Epithelial cell of proximal tubule (primary cell): Measurements from ENCODE around the gene PTF1A. TPM values are rescaled to one million over a fixed set of nuclear protein-coding genes. Genes with fewer than 3 reads are reported as not detected.

Experiments
- DNase-seq: peaks from one replicate; pipeline ENCODE4 v3.0.0-alpha.2; 2011; ENCODE audit warnings: low read depth
- H3K4me3 ChIP-seq: 2 replicates; pipeline ENCODE4 v1.5.1; 2011; ENCODE audit warnings: low read depth, mild to moderate bottlenecking, low read length
- total RNA-seq: library from RNA; depleted of rRNA; stranded (reverse); fragments of >200 nt; gene quantifications from 2 replicates; pipeline ENCODE4 v1.2.3, GENCODE V29; 2015
- TF ChIP-seq, protein P1 (sequence below): conservative IDR thresholded peaks from 2 replicates; pipeline ENCODE4 v1.5.1; 2012; ENCODE audit warnings: low read depth, mild to moderate bottlenecking, low read length

PTF1A gene
- total RNA-seq, 1 donor from 2014 or later, result not detected

DNA sequence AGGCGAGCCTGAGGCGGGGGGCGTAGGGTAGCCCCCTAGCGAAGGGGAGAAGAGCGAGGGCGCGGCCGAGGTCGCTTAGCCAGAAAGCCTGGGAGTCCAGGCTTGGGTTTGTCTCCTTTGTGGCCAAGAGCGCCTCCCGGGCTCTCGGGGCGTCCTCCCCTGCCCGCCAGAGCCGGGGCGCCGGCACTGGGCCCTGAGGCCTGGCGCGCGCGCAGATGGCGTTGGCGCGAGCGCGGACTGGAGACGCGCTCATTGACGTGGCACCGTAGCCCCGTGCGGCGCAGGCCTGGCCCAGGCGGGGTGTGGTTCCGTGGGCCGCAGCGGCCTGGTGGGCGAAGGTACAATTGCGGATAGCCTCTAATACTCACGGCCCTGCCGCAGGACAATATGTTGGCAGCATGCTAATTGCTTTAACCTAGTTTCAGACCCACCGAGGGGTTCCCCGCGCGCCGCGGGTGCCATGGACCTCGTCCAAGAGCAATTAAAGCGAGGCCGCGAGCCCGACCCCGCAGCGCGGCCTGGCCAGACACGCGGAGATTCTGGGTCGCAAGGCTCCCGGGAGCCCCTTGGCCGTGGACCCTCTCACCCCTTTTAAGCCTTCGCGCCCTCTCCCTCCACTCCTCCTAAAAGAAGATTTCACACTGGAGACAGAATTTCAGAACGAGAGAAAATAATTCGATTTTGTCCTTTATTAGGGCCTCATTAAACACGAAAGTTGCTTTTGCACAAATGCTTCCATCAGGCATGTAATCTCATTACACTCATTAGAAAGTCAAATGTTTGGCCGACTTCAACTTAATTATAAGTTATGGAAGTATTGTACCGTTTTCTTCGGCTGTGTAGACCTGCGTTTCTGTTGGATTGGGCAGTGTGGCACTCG, 3.1 kb downstream of the PTF1A start:
- H3K4me3 ChIP-seq, result no peak overlapping the region
- TF ChIP-seq, protein P1, sequence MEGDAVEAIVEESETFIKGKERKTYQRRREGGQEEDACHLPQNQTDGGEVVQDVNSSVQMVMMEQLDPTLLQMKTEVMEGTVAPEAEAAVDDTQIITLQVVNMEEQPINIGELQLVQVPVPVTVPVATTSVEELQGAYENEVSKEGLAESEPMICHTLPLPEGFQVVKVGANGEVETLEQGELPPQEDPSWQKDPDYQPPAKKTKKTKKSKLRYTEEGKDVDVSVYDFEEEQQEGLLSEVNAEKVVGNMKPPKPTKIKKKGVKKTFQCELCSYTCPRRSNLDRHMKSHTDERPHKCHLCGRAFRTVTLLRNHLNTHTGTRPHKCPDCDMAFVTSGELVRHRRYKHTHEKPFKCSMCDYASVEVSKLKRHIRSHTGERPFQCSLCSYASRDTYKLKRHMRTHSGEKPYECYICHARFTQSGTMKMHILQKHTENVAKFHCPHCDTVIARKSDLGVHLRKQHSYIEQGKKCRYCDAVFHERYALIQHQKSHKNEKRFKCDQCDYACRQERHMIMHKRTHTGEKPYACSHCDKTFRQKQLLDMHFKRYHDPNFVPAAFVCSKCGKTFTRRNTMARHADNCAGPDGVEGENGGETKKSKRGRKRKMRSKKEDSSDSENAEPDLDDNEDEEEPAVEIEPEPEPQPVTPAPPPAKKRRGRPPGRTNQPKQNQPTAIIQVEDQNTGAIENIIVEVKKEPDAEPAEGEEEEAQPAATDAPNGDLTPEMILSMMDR, result no peak
- no peak for DNase-seq

DNA sequence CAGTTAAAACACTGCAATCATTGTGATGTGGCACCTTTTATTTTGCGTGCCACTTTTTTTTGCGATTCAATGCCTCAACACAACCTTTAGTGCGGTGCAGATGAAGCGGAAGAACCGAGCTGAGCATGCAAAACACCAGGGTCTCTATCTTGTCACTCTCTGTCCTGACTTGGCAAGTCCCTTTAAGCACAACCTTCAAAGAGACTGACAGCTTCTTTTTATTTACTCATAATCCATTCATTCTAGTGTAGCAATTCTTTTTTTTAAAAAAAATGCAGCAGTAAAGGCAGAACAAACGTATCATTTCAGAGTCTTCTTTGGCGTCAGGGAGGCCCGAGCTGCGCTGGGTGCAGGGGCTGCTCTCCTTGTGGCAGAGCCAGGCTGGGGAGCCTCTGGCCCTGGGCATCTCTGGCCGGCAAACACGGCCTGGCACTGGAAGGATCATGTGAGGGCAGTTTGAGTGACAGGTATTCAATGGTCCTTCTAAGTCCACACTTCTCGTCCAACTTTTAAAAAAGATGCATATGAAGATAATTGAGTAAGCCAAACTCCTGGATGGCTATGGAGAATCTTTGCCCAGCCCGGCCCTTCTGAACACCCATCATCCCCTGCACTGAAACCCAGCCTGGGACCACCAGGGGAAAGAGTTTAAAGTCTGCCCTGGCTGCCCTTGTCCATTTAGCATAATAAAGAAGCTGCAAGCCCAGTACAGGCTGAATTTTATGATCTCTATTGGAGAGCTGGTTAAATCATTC, 3.9 kb downstream of the PTF1A start:
- TF ChIP-seq, protein P1, result no peak
- no peak overlapping the region for H3K4me3 ChIP-seq
- DNase-seq, result no peak

DNA sequence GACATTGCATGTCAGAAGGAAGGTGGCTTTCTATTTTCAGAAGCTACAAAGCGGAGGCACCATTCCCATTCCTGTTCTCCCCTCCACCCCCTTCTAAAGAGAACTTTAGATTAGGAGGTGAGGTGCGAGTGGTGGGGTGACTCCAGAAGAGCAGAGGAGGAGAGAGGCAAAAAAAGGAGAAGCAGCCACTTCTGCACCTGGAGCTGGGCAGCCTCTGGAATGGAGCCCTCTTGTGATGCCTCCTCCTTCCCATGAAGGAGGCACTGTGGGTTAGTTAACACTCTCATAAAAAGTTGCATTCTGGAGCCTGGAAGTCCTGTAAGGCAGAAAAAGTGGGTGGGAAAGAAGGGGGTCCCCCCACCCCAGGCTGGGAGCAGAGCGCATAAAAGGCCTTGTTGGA, 4.8 kb downstream of the PTF1A start:
- H3K4me3 ChIP-seq, result no peak overlapping the region
- no peak for DNase-seq
- TF ChIP-seq, protein P1, result no peak

DNA sequence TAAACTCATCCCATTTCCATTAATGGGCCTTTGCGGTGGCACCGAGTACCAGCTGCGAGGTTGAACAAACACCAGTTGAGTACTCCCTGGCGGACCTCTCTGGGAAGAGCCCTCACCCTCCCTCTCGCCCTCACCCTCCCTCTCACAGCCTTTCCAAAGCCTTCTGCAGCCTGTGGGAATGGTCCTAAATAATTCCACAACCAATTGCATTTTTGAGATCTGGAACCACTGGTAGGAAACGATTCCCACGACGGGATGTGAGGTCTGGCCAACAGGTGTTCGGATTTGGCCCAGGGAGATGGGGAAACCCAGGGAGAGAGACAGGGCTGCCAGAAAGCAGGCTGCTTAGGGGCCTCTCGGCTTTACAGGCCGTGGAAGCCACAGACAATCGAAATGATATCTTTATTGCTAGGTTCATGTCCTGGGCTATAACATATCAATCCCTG, 5.3 kb downstream of the PTF1A start:
- no peak for DNase-seq

DNA sequence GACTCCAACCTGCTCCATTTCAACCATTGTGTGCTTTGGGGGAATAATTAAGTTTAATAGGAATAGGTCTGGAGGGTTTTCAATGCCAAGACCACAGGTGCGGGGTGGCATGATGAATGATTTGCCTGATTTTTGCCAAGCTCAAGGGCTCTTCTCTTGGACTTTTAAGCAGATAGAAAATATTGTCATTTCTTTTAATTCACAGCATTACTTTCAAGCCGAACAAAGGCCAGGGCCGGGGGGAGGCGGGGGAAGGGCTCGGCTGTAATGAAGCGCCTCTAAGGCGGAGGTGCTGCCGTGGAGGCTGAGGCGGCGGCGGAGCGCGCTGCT, 6.5 kb downstream of the PTF1A start:
- no peak for DNase-seq
- TF ChIP-seq, protein P1, result no peak
- H3K4me3 ChIP-seq, result no peak overlapping the region

More for the DNA sequence above, 5.3 kb downstream of the PTF1A start:
- no peak overlapping the region for H3K4me3 ChIP-seq
- TF ChIP-seq, protein P1, result no peak

DNA sequence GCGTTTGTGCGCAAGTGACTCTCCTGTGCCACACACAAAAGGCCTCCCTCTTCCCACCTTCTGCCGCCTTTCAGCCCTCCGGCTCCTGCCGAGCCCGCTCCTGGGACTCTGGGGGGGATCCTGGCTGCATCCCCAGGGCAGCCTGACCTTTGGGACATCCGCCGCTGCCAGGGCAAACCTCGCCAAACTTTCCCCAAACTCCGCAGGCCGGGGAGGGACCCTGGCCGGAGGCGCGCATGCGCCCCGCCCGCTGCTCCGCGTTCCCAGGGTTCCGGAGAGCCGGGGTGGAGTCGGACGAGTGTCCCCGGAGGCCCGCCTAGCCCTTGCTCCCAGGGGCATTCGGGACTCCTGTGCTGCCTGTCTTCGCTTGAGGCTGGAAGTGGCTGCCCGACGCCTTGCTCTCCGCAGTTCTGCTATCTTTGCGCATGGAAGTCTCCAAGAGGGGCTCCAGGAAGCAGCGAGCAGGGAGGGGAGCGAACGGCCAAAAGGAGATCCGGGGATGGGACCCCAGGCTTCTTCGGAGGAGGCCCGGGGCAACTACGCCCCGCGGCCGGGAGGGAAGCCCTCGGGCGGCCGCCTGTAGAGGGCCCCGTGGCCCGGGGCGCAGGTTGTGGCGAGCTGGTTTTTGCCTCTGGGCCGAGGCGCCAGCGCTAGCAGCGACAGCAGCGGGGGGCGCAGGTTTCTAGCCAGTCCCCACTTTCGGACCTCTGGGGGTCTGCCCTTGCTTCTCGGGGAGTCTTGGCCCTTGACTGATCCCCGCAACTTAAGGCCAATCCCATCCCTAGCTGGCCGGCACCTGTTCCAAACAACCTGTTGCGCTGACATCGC, 7.0 kb downstream of the PTF1A start:
- H3K4me3 ChIP-seq, result no peak overlapping the region
- no peak for DNase-seq
- TF ChIP-seq, protein P1, result no peak
